Measurements from ENCODE around the gene PHACTR4. TPM values are rescaled to one million over a fixed set of nuclear protein-coding genes. Genes with fewer than 3 reads are reported as not detected.
A peak's percentile ranks its signal among the peaks of the same experiment; 100 is the strongest.

PHACTR4 gene
- total and polyA plus RNA-seq, 2 donors (not counting 3 experiments of a cell fraction or from before 2014, with no cell fraction given), result 25.4 to 61.0 TPM

- intact Hi-C loops (cut with micrococcal nuclease), result no loop called here
- dilution Hi-C loops (cut with MboI; ENCODE audit: extremely low pct_ligation_motif_present, low sequenced_read_pairs), result no loop called here
Measured at GRCh38 chr1:28416509-28417194, 47.1 kb downstream of the PHACTR4 start.

More at GRCh38 chr1:28416509-28417194, 47.1 kb downstream of the PHACTR4 start:
- DNase-seq (ENCODE audit: low read depth, low spot score), result no peak
- Histone ChIP-seq H3K27me3 (ENCODE audit: control insufficient read depth in 2 of 2, insufficient read depth in 2 of 2, low read length in 2 of 2) (no peaks in the 10 kb centered on the region), H3K79me2 (ENCODE audit: control insufficient read depth, insufficient read depth, low read length) (peaks cover 11% of the 10 kb centered on the region), H3K9me3 (replicated peaks; ENCODE audit: control insufficient read depth, insufficient read depth, low read length) (no peaks in the 10 kb centered on the region), H3K36me3 (ENCODE audit: control insufficient read depth in 2 of 2, extremely low read depth in 1 of 2, insufficient read depth in 2 of 2, low read length in 2 of 2) (no peaks in the 10 kb centered on the region), H3K9ac (replicated peaks; ENCODE audit: extremely low read depth, insufficient read depth, low read length) (peak overlapping the region; percentile 34), H3K27ac (ENCODE audit: insufficient read depth, low read depth, low read length) (peak overlapping the region; percentile 52), H3K4me1 (ENCODE audit: control insufficient read depth, extremely low read depth, insufficient read depth, low read length) (peaks cover 26% of the 10 kb centered on the region), H3K4me2 (ENCODE audit: insufficient read depth, low read length) (peak overlapping the region; percentile 45), H4K20me1 (replicated peaks; ENCODE audit: control insufficient read depth, extremely low read depth, insufficient read depth, low read length) (no peaks in the 10 kb centered on the region), H3K4me3 (replicated peaks in 1 of 3; ENCODE audit: insufficient read depth in 1 of 3, low read depth in 1 of 3, low read length in 3 of 3) (no peak overlapping the region), H2AFZ (ENCODE audit: low read depth, low read length) (no peak overlapping the region), H3K9me1 (replicated peaks; ENCODE audit: control insufficient read depth, extremely low read depth, insufficient read depth, low read length) (no peaks in the 10 kb centered on the region)
- no peak for FAIRE-seq
- ChIA-PET POLR2A (no interaction called here), CTCF (interaction anchor here (1.0 to 1.5 kb wide), 4 partner anchors 14 to 186 kb away, joined by 3 to 4 read pairs (median 4); no protein-coding TSS in a partner anchor)
- TF ChIP-seq MYC (IDR thresholded peaks at IDR 0.05; ENCODE audit: low read depth, low read length) (no peak), GATA2 (IDR thresholded peaks at IDR 0.05; ENCODE audit: insufficient read depth, insufficient read length, low read depth, low read length) (no peak), CTCF (IDR thresholded peaks at IDR 0.05; ENCODE audit: extremely low read depth in 1 of 2, insufficient read depth in 1 of 2, low read depth in 1 of 2, low read length in 2 of 2) (no peak), FOS (IDR thresholded peaks at IDR 0.05; ENCODE audit: borderline replicate concordance, insufficient read depth, low read length) (no peak), JUN (IDR thresholded peaks at IDR 0.05; ENCODE audit: borderline replicate concordance, insufficient read depth, insufficient read length, low read depth) (no peak), POLR2AphosphoS5 (IDR thresholded peaks at IDR 0.05; ENCODE audit: insufficient read depth, low read depth, low read length) (no peak), EZH2 (IDR thresholded peaks at IDR 0.05; ENCODE audit: borderline replicate concordance, low read depth, low read length, severe bottlenecking) (no peak), POLR2A (IDR thresholded peaks at IDR 0.05; ENCODE audit: low read depth, low read length) (no peak), MAX (IDR thresholded peaks at IDR 0.05; ENCODE audit: insufficient read depth, insufficient read length) (no peak)
- BruUV-seq (replicated peaks), result no TSS peak

All from endothelial cell of umbilical vein (primary cell).